HG02642 (cell line): ENCODE measurements around the gene UQCRQ.
A peak's percentile ranks its signal among the peaks of the same experiment; 100 is the strongest.

ENCODE experiments used
- ATAC-seq: cut with Tn5 transposase; IDR thresholded peaks from one replicate; pipeline ENCODE4 v1.9.1; 2021; ENCODE audit warnings: mild to moderate bottlenecking; ENCODE audit not compliant: unreplicated experiment, poor library complexity

UQCRQ gene

DNA sequence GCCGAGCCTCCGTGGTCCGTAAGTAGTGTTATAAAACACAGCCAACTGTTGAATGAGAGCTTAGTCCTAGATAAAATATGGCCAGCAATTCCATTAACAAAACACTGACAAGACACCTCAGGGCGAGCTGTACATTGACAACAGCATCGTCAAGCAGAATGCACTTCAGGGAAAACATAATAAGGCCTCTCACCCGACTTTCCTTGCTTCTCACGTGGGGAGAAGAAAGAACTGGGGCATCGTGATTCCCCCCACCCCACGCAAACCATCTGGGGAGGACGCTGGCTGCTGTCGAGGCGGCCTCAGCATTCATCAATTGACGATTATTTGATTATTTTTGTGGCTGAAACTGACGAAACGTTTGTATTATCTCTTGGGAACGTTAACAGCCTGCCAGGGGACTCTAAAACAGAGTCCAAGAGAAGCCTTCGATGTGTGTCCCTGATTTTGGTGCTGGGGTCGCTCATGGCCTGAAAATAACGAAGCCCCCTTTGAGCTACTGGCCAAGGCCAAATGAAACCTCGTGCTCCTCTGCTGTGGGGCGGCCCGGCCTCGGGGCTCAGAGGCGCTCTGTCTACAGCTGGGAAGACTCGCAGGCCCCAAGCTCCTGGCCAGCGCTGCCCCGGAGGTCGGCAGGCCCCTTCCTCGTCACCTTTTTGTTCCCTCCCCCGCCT, 637 bp upstream of the UQCRQ start:
- ATAC-seq = peak; percentile 31

DNA sequence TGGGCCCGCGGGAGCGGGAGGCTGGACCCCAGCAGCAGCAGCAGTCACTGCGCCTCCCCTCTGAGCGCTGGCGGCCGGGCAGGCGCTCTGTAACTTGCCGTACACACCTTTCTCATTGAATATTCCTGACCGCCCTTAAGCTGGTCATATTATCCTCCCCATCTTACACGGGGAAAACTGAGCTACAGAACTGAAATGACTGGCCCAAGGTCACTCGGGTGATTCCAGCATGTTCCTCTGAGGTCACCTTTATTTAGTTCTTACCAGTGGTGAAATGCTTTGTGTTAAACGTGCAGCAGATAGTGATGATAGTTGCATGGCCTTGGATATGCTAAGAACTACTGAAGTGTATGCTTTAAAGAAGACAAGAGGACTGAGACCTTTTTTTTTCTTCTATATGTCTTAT, 607 bp downstream of the UQCRQ start:
- no peak for ATAC-seq

DNA sequence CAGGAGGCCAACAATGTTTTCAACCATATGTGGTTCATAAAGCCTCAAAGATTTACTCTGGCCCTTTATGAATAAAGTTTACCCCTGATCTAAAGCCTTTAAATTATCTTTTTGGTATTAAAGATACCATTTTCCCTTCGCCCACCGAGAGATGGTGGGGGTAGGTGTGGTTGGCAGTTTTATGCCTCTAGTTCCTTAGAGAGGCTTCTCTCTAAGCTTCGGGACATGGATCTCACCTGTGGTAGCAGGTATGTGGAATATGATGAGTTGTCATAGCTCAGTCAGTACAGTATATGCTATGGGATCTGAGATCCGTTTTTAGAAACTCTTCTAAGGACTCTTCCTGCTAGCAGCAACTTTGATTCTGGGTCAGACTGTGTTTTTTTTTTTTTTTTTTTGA, 2.3 kb downstream of the UQCRQ start:
- ATAC-seq = no peak

DNA sequence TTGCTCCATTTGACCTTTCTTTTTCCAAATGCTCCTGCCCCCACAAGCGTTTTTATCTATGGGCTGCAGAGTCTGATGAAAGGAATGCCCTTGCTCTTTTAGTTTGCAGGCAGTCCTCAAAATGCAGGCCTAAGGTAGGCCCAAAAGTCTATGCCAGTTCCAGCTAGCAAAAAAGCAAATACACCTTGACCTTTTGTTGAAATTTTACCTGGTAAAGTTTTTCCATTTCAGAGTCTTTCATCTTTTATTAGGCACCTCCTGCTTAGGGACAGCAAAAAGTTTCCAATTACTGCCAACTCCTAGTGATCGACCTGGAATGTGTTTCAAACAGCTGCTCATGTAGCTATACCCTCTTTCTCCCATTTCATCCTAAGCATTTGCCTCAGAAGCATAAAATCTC, 4.4 kb downstream of the UQCRQ start:
- no peak for ATAC-seq

DNA sequence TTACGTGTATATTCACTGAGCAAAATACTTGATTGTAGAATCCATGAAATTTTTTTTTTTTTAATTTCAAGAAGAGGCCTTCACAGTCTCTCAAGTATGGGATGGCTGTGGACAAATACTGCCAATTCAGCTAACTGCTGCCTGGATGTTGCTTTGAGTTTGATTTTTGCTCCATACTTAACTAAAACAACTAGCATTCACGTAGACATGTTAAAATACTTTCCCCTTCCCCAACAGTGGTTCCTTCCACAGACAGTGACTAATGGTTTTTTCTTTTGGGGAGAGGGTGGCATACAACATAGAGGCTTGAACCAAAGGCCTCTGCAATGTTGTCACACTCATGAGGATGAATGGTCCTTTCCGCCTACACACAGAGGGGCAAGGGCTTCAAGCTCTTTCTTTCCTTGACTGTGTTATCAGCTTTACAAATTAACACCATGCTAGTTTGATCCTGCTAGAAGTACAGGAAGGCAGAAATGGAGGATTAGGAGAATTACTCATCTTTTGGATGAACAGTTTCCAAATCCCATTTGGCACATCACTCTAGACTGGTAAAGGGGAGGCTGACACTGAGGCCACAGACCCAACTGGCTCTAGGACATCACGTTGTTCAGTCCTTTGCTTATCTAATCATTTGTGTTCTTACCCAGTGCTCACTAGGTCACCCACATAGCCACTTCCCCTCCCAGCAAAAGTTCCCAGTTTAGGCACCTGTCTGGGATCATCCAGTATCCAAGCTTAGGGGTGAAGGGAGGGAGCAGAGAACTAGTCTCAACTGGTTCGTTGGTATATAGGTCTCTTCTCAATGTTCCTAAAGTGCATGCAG, 5.2 kb downstream of the UQCRQ start:
- no peak for ATAC-seq

DNA sequence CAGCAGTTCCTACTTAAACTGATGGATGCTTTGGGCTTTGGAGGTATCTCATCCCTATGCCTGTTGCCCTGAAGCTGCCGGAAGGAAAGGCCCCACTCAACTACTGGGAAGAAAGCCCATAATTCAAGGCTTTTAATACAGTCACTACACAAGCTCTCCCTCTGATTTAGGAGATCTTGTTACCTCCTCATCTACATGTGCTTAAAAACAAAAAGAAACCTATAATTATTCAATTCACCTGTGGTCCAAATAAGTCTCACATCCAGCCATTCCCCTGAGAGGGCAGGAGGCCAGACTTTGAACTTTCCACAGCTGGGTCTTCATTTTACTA, 6.3 kb downstream of the UQCRQ start:
- ATAC-seq = no peak

DNA sequence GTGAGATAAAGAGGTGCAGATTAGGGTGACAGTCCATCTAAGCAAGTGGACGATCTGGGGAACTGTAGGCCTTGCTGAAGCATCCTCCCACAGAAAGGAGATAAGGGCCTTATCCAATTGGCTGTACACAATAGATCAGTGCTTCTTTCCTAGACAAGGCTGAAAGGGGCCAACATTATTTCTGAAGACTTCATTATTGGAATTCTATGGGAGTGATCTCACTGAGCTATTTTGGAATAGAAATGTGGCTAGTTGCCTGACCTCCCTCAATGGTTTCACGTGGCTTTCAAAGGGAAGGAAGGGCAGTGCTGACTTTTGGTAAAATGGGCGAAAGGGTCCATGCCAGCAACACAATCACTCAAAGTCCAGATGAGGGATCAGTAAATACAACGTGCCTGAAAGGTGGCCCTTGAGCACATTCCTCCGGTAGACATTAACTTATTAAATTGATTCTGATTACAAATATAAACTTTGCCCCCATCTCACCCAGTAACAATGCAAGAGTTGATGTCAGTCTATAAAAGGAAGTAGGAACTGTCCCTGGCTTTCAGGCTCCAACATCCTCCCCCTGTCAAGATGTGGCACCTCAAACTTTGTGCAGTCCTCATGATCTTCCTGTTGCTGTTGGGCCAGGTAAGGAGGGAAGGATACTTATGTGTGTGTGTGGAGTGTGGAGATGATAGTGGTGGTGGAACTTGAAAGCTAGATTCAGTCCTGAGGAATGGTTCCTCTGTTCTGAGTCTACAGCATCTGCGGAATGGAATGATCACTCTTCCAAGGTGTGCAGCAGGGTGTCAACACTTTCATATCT, 6.9 kb downstream of the UQCRQ start, which contains the start of gene LEAP2:
LEAP2 (plus strand) TSS at position 550 of the 811 bp plus-strand sequence; CDS start at position 577, 27 bp downstream.
- no peak for ATAC-seq

DNA sequence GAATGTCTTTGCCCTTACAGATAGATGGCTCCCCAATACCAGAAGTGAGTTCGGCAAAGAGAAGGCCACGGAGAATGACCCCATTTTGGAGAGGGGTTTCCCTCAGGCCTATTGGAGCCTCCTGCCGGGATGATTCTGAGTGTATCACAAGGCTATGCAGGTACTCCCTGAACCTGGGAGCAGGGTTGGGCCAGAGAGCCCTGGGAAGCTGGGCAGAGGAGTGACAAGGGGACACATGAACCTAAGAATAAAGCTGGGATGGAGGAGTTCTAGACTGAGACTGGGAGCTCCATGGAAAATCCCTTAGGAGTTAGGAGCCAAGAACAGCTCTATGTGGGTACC, 7.5 kb downstream of the UQCRQ start:
- ATAC-seq = no peak

DNA sequence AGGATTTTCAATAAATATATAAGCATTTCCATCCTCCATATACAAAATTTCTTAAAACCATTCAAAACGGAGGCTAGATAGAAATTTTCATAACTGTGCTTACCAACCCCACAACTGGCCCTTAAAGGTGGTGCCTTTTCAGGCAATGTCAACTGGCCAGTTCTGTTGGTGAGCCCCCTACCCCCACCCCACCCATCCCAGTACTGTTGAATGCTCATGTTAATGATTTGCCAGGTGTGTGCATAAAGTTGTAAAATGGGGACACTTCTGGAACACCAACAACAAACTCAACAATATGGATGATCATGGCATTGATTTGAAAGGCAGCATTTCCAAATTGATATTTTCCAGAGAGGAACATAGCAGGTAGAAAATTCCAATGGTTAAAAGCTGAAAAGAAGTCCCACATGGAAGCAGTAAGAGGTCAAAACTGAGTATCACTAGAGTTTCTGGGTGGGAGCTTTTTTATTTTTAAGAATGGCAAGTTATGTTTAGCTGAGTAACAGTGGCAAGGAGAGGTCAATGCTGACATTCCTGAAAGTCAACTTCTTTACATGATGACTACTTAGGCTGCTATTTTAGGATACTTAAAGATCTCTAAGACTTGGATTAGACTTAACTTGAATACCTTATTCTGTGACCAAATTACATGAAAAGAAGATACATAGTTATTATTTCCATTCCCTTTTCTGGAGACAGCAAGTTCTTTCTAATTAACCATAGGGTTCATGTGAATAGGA, 9.7 kb downstream of the UQCRQ start:
- ATAC-seq = no peak

DNA sequence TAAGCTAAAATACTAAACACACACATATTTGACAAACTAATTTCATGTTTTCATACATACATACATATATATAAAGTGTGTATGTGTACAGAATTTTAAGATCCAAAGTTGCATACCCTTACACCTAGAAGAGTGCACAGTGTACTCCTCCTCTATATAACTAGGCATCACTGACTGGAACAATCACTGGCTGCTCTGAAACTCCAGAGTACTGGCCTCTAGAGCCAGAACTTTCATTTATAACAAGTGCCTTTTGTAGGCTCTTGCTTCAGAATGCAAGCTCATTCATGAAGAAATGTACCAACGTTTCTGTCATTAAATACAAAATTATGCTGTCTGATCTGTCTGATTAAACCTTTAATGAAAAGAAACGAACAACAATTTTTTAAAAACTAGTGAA, 11.0 kb downstream of the UQCRQ start:
- no peak for ATAC-seq

DNA sequence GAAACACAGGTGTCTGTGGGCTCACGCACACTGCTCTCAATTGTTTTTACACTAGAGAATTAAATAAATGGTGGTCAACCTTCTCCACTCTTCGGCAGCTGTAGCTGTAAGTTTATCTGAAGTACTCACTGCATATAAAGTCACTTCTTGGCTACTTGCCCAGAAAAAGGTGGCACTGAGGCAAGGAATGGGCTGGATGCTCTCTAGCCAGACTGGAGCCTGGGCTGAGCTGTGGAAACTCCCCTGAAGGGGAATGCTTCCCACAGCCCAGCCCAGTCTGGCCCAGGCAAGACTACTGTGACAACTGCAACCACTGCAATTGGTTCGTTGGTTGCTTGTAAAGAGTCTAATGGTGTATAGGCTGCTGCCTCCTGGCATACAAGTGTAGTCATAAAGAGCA, 11.5 kb downstream of the UQCRQ start:
- no peak for ATAC-seq

DNA sequence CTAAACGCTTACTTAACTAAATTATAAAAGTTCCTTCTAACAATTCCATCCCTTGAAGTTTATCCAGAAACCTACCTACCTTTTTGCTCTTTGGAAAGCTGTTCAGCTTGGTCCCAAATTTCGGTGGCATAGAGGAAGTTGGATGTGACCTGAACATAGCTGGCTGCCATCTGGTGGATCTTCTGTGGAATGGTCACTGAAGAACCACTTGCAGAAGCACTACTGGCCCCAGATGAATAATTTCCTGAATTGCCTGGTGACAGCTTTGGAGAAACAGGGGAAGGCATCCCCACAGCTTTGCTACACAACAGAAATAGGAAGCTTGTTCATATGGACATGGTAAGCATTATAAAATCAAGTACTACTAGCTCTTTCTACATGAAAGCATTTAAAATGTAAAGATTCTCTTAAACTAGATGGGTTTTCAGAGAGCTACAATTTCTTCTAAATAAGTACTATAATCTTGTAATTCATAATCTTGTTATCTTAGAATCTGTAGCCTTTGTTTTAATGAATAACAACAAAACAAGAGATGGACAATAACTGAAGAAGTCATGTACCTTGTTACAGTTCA, 16.9 kb downstream of the UQCRQ start:
- no peak for ATAC-seq

DNA sequence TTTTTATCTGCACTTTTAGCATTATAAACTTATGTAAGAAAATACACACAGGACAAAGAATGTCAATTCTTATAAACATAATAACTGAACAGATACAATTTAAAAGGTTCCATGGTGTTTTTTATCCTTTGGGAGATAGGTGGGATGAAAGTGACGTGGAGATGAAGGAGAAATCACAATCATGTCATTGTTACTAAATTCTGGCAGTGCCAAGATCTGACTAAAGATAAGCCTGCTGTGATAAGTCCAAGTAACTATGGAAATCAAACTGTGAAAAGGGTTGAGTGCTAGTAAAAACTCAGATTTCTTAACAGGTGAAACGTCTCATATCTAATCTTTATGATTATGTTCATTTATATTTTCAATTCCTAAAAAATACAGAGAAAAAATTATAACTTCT, 18.1 kb downstream of the UQCRQ start:
- no peak for ATAC-seq

DNA sequence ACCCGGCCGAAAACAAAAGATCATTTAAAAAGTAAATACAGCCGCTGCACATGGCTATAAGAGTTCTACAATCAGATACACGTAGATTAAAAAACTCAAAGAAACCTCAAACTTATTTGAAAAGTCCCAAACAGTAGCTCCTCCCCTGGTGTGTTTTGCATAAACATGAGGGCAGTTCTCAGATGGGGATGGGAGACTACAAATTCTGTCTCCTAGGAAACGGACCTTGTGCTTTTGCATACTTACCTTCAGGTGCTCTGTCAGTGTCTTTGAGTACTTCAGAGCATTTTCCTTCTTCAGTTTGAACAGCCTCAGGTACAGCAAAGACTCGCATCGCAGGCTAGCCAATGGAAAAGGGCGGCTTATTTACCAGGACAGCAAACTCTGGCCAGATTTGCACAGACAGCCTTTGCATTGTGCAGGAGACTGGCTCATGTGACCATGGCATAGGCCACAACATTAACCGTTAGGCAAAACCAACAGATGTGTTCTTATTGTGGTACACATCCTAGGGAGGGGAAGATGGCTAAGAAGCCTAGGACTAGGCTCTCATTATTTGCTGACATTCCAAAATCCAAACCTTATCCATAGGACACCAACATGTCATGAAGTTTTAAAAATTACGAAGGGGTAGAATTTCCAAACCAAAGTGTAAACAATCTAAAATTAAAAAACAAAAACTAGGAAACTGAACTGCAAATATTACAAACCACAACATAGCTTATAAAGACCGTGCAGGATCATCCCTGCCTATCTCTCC, 19.8 kb downstream of the UQCRQ start:
- no peak for ATAC-seq

DNA sequence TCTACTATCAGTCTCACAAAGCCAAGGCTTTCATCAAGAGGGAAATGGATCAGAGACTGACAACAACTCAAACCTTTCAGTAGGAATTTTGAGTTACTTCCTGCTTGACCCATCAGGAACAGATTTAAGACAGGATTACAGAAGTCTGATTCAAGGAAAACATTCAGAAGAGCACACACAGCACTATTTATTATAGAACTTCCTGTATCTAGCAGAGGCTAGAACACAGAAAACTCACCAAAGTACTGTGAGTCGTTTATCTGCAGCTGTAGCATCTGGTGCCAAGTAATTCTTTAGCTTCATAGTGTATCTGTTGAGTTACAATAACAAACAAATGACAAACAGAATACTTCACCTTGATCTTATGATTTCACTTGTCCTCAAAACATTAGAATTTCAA, 20.8 kb downstream of the UQCRQ start:
- ATAC-seq = no peak

DNA sequence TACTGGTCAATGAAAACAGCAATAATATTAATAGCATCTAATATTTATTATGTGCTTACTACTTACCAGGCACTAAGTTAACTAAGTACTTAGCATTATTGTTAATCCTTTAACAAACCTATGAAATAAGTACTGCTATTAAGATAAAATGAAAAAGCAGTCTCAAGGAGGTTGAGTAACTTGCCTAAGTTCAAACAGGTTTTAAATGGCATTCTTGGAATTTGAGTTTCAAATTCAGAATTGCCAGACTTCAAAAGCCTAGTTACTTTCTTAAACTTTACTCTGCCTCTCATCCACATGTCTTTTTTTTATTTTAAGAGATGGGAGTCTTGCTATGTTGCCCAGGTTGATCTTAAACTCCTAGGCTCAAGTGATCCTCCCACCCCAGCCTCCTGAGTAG, 23.1 kb downstream of the UQCRQ start:
- ATAC-seq = no peak

DNA sequence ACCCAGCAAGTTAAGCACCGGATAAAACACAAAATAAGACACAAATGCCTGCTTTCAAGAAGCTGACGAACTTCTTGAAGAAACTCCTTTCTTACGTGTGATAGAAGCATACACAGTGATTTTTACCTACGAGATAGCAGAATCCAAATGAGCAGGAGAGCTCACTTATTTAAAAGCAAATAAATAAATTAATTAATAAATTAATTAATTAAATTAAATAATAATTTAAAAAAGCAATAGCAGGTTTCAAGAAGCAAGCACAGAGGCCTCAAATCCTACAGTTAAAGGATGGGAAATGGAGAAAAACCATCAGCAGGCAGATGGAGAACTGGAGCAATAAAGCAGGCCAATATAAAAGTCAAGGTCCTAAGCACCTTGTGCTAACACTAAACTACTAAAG, 24.4 kb downstream of the UQCRQ start:
- no peak for ATAC-seq

DNA sequence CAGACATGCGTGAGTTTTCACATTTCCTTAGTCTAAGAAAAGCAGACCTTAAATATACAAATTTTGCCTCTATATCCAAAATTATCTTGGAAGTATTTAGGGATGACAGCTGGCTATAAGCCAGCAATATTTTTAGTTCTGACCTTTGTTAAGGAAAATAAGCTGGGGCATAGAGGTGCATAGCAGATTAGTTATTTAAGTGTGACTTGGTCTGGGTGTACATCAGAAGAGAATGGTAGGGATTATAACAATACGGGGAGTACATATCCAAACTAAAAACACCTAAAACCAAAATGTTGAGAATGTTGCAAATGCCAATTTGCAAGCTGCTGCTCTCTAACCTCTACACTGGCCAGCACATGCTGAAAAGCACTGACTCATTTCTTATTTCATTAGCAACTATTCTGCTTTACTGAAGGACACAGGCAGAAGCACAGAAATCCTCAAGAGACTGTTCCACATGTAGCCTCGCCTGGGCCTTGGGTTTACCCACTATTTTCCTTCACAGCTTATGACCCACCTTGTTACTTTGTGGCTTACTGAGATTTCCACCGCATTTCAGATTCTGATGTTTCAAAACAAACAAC, 29.4 kb downstream of the UQCRQ start:
- no peak for ATAC-seq

DNA sequence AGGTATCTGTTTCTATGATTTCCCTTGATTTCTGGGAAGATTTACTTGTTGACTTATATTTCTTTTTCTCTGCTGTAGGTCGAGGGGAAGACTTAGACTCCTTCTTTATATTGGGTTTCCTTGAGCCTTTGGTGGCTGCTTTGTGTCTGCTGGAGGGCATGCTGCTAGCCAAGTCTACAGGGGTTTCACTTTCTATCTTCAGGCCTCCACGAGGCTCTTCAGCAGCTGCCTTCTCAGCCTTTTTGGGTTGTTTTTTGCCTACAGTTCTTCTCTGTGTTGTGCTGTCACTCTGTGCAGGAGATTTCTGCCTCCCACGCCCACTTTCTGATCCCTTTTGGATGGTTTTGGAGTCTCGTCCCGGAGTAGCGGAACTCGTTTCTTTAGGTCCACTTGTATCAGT, 30.2 kb downstream of the UQCRQ start:
- ATAC-seq = no peak
